GM19397 (cell line): ENCODE measurements around the gene EHD1.

Experiments used
- ATAC-seq: cut with Tn5 transposase; IDR thresholded peaks from one replicate; pipeline ENCODE4 v1.9.1; 2021; ENCODE audit warnings: mild to moderate bottlenecking, moderate library complexity; ENCODE audit not compliant: unreplicated experiment

The EHD1 gene

GRCh38 chr11:64875369-64876228, 2.8 kb downstream of the EHD1 start:
- ATAC-seq = no peak

- ATAC-seq = no peak
Measured at GRCh38 chr11:64874308-64875240, 3.8 kb downstream of the EHD1 start.

DNA sequence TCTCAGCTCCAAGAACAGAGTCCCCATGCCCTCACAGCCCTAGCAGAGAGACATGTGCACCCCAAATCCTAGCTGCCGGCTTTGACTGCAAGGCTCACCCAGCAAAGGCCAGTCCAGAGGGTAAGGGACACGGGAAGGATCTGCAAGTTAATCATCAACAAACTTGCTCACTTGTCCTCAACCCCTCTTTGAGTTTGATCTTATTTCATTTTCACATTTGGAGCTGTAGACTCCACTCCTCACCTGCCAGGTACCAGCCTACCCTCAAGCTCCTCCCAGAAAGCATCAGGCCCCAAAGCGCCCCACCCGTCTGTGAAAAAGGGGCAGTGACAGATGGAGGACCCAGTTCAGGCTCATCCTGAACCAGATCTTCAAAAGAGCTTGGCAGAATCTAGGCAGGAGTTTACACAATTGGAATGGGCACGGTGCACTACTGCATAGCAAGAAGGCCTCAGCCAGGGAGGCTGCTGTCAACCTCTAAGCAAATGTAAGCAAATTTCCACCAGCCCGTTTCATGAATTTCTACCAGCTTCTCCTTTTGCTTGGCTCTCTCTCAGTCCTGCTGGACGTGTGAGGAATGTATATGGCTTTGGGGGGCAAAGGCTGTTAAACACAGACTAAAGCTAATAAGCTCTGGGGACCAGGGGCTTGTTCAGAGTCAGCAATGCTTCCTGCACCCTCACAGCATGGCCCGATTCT, 5.5 kb downstream of the EHD1 start:
- no peak for ATAC-seq

DNA sequence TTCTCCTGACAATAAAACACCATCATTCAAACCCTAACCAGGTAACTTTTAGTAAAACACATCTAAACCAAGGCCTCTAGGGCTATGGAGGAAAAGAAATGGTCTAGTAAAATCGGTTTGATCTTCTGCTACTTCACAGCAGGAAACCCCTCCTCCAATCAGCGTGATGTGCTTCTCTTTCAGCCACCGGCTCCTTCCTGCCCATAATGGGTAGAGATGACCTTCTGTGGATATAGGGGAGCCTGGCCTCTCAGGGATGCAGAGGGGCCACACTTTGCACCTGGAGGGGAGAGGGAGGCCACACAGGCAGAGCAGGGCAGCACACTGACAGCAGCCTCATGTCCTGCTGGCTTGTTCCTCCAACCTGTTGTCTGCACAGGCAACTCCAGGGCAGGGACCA, 6.9 kb downstream of the EHD1 start:
- ATAC-seq = no peak

- ATAC-seq = no peak
Measured at GRCh38 chr11:64870893-64871466, 7.4 kb downstream of the EHD1 start.

DNA sequence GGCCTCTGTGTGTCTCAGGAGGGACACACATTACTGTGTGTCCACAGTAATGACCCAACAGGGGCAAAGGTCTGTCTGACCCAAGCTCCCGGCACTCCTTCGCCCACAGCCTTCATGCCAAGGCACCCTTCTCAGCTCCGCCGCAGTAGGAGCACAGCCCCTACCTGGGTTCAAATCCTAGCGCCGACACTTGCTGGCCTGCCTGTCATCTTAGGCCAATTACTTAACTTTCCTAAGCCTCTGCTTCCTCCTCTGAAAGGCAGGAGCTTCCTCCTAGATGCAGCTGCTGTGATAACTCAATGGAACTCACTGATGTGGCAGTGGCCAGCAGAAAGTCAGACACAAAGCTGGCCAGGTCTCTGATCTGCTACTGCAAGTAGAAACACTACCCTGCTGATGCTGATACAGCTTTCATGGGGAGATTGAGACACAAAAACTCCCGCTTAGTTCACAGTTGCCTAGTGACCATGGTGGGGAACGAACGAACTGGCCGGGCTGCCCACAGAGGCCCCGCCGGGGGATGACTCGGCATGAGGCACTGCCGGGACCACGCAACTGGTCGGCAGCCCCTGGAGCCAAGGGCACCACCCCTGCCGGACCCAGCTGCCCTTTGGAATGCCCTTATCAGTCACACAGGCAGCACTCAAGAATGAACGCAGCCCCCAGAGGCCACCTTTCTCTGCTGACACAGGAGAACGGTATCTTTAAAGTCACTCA, 8.1 kb downstream of the EHD1 start:
- no peak for ATAC-seq

DNA sequence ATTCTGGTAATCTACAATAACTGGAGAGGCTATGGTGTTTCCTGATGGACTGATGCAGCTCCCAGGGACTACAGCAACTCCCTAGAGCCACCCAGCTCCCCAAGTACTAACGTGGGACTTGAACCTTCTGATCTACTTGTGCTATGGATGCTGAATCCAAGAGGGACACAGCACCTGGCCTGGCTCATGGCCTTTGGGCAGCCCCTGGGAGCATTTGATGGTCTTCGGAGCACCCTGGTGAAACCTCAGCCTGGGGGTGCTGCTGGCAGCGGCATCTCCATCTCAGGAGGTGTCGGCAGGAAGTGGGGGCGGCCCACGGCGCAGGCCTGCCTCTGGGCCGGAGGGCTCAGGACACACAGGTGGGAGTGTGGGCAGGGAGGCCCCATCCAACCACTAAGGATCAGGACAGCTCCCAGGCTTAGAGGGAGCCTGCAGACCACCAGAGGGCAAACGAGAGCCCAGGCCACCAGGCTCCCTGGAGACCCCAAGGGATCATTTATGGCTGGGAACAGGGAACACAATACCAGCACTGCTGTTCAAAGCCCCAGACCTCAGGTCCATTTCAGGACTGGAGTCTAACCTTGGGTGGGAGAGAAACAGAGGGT, 8.7 kb downstream of the EHD1 start:
- no peak for ATAC-seq

- no peak for ATAC-seq
Measured at GRCh38 chr11:64868904-64869570, 9.4 kb downstream of the EHD1 start.

DNA sequence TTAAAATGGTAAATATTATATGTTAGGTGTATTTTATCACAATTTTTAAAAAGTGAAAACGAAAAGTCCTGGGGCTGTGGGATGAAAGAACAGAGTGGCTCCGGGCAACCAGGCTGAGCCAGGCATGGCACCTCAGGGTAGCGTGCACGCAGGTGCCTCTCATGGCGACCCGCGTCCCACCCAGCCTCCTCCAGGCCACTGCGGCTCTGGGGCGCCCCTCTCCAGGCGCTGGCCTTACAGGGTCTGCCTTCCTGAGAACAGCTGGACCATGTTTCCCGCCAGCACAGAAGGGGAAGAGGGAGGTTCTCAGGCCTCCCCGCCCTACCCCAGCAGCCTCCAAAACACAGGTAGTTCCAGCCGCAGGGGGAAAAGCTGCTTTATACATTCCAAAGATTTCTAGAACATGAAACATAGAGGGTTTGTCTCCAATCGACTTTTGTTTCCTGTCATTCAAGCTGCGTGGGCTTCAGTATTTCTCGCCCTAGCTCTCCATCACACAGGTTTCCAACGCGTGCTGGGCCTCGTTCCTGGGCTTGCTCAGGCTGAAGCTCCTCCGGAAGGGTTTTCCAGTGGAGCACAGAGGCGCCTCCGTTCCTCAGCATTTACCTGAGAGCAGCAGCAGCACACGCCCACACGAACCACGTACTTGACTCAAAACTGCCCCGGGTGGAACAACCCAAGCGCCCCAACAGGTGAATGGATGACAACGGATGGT, 10.5 kb downstream of the EHD1 start:
- no peak for ATAC-seq

- no peak for ATAC-seq
Measured at GRCh38 chr11:64866173-64866491, 12.3 kb downstream of the EHD1 start.

DNA sequence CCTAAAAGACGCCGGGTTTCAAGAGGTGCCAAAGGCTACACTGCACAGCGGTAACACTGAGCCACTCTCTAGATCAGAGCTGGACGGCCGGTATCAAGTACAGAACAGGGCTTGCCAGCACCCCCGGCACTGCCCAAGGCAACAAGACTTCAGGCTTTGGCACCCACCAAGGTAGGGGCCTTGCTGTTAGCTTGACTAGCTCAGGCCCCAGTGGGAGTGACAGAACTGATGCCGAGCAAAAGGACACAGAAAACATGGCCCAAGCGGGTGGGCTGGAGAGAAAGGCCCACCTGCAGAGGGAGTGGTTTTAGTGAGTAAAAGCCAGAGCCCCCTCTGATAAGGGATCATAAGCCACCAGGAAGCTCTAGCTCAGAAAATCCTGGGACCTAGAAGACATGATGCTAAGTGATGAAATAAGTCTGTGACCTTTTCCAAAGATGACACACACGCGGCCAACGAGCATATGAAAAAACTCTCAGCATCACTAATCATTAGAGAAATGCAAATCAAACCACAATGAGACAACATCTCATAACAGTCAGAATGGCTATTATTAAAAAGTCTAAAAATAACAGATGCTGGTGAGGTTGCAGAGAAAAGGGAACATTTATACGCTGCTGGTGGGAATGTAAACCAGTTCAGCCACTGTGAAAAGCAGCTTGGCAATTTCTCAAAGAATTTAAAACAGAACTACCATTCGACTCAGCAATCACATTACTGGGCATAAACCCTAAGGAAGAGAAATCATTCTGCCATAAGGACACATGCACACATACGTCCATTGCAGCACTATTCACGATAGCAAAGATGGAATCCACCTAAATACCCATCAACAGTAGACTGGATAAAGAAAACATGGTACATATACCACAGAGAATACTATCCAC, 12.9 kb downstream of the EHD1 start:
- ATAC-seq = no peak

GRCh38 chr11:64864473-64865285, 13.7 kb downstream of the EHD1 start:
- no peak for ATAC-seq

- no peak for ATAC-seq
Measured at GRCh38 chr11:64864135-64864472, 14.3 kb downstream of the EHD1 start.

DNA sequence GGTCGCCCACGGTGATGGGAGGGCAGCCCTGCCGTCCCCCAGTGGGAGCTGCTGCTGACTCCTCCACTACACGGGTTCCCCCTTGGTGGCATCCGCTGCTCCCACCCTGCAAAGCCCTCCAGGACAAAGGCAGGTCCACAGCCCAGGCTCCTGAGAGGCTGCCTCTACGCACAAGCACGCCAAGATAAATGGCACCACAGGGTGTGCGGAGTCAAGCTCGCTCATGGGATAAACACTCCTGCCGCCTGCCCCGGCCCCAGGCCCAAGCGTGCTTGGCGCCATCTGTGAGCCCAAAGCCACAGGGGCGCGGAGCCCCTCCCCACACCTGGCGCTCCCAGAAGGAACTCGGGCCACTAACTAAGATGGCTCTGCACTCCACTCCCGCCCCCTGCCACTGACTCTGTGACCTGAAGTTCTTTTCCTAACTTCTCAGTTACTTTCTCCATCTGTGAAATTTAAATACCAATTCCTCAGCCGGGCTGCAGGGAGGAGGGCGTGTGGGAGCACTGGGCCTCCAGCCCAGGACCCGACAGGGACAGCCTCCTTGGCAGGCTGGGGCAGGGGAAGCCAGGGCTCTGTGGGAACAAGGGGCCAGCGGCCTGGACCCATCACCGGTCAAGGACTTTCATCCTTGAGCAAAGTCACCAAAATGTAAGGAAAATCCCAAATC, 14.9 kb downstream of the EHD1 start:
- ATAC-seq = no peak

- ATAC-seq = no peak
Measured at GRCh38 chr11:64862987-64863390, 15.4 kb downstream of the EHD1 start.

DNA sequence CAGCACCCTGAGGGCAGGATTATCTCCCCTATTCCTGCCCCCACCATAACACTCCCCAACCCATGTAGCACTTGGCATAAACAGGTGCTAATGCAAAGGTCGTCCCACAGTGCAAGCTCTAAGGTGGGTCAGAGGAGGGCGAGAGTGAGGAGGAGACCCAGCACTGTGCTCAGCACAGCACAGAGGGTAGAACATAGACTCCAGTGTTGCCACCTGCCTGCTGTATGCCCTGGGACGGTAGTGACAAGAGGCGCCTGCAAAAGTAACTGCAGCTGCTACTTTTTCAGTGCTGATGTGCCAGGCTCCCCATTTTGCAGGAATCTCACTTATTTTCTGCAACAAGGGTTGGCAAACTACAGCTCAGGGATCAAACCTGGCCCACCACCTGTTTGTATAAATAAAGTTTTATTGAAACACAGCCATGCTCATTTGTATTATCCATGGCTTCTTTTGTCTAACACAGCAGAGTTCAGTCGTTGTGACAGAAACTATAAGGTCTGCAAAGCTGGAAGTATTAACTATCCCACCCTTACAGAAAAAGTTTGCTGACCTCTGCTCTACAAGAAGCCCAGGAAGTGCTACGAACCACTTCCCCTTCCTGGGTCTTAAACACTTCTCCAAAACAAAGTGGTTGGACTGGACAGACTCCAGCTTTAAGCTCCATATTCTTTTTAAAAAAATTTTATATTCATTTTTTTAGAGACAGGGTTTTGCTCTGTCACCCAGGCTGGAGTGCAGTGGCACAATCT, 17.0 kb downstream of the EHD1 start:
- ATAC-seq = no peak
